HG03060 (cell line): ENCODE results near the gene CPNE4.

ENCODE experiments used
- ATAC-seq: cut with Tn5 transposase; IDR thresholded peaks from one replicate; pipeline ENCODE4 v1.9.1; 2021; ENCODE audit warnings: low read depth, moderate number of reproducible peaks; ENCODE audit not compliant: unreplicated experiment

CPNE4 gene

DNA sequence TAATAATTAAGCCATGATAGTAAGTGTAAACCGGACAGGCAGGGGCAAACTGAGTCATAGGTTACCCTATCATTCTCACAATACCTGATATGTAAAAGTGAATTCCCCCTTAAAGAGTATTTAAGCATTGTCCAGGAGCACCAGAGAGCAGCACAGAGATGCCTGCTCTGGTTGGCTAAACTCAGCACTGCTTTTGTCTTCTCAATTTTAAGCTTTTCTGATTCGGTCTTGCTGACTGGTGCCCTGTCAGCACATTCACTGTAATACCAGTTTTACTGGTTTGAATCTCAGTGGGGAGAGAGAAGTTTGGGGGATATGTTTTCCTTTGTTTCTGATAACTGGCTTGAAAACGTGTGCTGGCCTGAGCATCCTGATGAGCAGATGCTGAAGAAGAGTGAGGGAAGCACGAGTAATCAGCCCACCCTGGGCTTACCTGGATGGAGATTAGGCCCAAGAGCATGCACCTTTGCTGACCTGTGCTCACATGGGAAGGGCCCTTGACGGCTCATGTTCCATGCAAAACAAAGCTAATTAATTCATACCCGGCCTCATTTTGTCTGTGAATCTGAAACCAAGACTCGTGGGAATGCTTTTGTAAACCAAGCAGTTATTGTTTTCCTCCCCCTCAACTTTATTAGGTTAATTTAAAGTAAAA is 323.6 kb downstream of the CPNE4 start:
- no peak for ATAC-seq

DNA sequence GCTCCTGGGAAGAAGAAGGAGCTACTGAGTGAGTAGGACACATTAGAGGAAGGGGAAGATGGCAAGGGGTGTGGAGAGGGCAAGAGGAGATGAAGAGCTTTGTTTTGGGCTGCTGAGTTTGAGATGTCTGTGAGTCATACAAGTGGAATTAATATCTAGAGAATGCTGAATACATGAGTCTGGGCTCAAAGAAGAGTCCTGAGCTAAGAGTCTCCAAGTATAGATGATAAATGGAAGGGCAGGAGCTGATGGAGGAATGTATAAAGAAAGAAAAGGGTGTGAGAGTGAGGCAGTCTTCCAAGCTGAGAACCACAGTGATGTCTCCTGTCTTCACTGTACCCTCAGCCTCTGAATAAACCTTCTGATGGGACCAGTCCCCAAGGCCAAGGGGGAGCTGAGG is 326.6 kb downstream of the CPNE4 start:
- no peak for ATAC-seq

DNA sequence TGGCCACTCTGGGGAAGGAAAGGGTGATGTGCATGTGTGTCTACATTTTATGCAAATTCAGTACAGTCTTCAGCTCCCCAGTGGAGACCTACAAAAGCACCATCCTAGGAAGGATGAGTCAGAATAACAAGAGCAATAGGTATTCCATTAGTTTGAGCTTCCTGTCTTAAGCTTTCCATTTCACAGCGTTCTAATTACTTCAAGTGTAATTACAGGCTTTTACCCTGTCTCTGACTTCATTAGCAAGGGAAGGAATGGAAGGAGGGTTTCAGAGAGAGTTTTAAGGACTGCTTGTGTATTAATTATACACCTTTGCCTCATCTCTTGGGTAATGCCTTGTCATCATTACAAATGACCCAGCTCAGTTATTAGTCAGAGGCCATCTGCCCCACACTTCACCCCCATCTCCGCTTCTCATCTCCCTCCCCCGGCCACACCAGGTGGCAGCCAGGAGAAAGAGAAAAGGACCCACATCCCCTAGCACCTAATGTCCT is 329.2 kb downstream of the CPNE4 start:
- ATAC-seq = peak; percentile 76

DNA sequence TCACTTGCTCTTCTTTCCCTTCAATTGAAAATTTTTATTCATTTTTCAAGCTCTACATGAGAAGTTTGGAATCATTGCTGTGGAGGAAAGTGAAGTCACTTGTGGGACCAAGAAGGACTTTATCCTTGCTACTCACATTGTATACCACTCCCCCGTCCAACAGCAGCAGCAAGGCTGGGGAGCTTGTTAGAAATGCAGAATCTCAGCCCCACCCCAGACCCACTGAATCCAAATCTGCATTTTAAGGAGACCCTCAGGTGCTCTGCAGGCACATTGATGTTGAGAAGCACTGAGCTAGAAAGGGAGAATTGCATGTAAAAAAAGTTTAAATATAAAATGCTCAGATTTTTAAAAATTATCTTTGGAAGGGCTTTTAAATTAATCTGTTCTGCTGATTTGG is 329.7 kb downstream of the CPNE4 start:
- no peak for ATAC-seq

DNA sequence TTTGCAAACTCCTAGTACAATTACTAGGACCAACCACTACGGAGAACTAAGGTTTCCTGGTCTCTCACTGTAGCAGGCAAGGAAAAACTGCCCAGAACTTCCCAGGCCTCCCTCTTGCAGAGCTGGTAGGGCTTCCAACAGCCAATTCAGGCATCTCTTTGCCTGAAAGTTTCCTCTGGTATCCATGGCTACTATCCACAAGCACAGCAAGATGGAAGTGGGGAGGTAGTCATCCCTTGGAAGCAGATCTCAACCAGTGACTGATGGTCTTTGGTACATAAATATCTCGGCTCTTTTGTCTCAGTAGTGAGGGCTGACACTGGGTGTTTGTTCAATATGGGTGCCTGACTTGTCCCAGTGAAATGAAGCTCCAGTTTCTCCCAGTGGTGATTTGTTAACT is 330.7 kb downstream of the CPNE4 start:
- ATAC-seq = no peak

DNA sequence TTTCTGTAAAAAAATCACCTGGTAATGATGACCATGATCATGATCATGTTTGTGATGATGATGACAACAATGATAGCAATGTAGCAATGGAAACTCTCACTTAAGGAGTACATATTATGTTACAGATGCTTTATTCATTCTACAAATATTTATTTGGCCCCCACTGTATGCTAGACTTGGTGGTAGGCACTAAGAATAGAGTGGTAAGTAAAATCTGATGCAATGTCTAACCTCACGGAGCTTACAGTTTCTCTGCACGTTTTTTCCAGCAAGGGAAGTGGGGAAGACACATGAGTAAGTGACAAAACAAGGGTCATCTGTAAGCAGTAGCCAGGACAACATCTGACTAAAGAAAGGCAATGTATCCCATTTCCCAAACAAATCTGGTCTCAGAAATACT is 332.7 kb downstream of the CPNE4 start:
- ATAC-seq = no peak

DNA sequence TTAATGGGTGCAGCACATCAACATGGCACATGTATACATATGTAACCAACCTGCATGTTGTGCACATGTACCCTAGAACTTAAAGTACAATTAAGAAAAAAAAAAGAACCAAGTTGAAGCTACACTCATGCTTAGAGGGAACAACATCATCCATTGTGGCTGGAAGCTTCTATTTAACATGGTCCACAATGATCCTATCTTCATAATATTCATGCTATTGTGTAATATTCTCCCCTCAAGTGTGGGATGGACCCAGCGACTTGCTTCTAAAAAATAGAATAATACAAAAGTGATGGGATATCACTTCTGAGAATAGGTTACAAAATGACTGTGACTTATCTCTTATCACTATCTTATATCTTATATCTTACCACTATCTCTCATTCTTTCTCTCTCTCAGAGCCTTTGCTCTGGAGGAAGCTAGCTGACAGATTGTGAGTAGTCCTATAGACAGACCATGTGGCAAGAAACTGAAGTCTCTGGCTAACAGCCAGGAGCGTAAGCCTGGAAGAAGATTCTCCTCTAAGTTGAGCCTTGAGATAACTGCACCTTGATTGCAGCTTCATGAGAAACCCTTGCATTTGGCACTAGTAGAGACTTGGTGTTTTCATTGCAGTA is 333.6 kb downstream of the CPNE4 start:
- no peak for ATAC-seq

DNA sequence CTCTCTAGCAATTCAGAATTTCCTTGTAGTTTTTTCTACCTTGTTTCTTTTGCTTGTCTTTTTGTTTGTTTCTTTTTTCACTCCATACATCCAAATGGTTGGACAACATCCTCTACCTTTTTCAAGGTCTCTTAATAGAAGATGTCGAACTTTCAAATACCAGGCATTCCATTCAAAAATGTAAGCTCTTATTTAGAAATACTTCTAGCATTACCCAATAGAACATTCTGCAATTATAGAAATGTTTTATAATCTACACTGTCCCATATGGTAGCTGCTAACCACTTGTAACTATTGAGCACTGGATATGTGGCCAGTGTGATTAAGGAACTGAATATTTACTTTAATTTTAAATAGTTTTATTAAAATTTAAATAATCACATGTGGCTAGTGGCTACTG is 335.8 kb downstream of the CPNE4 start:
- ATAC-seq = no peak

DNA sequence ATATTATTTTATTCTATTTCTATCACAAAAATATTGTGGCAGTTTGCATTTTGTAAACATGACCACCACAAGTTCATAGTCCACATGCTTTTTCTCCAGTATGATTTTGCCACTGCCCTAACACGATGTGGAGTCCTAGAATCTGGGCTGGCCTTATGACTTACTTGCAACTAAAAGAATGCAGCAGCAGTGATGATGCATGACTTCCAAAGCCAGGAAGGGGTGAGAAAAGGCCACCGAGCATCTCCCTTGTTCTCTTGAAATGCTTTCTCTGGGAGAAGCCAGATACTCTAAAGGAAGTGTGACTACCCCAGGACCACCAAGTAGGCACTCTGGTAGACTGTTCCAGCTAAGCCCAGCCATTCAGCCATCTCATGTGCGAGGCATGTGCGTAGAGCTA is 340.4 kb downstream of the CPNE4 start:
- no peak for ATAC-seq

DNA sequence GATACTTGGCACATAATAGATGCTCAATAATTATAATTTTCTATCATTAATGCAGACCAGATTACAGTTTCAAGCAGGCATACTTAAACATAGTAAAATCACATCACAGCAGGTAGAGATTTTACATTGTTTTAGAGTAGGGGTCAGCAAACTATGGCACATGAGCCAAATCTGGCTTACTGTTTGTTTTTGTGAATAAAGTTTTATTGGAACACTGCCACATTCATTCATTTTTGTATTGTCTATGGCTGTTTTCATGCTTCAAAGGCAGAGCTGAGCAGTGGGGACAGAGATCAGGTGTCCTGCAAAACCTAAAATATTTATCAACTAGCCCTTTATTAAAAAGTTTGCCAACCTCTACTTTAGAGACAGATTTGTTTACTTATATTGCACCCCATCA is 342.5 kb downstream of the CPNE4 start:
- no peak for ATAC-seq

DNA sequence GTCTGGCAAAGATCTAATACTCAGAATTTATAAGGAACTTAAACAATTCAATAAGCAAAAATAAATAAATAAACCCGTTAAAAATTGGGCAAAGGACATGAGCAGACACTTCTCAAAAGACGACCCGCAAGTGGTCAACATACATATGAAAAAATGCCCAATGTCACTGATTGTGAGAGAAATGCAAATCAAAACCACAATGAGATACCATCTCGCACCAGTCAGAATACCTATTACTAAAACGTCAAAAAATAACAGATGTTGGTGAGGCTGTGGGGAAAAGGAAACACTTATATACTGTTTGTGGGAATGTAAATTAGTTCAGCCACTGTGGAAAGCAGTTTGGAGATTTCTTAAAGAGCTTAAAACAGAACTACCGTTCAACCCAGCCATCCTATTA is 344.0 kb downstream of the CPNE4 start:
- ATAC-seq = peak; percentile 44

DNA sequence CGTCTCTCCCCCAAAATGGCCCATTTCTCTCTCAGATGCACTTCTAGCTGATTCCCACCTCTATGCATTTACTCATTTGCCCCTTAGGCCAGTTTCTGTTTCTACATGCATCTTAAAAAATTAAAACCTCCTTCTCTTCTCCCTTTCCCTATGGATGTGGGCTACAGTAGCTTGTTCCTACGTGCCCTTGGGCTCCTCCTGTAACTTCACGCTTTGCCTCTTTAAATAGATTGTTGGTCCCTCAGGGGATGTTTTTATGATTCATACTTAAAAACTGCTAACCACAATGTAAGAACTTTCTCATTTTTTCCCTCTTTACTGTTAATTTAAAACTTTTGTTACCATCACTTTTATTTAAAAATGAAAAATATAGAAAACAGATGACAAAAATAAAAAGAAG is 346.4 kb downstream of the CPNE4 start:
- ATAC-seq = no peak

DNA sequence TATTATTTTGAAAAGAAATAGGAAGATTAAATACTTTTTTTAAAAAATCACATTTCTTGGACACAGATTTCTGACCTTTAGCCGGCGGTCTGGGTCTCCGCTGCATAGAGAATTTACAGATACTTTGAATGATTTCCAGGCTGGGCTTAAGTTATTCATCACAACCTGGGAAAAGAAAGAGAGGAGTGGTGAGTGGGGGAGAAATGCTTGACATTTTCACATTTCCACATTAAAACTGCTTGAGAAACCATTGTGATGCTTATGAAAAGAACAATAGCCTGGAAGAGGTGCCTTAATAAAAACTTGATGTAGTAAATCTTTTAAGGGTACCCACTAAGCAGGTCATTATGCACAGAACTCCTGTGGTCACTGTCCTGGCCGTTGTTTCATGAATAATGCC is 365.2 kb downstream of the CPNE4 start:
- ATAC-seq = no peak

DNA sequence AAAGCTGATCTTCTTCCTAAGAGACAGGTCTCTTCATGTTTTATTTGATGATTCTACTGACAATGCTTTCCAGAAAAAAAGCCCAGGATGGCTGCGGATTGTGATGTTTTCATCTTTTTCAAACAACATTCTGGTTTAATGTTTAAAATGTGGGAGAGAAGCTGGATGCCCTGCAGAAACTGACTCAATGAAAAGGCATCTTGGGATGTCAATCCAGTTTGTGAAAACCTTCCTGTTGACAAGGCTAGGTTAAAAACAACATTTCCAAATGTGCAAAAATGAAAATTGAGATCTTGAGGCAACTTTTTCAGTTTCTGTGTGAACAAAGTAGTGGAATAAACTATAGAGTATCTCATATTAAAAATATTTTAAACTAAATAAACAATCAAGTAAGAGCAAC is 376.0 kb downstream of the CPNE4 start:
- no peak for ATAC-seq

DNA sequence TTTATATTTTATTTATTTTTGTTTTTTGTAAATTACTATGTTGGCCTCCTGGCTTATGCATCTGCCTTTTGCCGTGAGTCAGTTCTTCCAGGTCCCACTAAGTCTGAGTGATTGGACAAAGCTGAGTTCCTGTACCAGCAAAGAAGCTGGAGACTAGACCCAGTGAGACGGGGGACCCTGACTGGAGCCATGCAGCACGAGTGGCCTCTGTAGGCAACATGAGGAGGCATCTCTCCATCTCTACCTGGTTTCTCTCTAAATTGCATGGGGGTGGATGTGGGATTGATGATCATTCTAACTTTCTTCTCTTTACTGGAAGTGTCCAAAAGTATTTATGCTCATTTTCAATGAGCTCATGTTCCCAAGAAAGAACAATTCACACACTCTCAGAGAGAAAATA is 376.7 kb downstream of the CPNE4 start:
- ATAC-seq = no peak

DNA sequence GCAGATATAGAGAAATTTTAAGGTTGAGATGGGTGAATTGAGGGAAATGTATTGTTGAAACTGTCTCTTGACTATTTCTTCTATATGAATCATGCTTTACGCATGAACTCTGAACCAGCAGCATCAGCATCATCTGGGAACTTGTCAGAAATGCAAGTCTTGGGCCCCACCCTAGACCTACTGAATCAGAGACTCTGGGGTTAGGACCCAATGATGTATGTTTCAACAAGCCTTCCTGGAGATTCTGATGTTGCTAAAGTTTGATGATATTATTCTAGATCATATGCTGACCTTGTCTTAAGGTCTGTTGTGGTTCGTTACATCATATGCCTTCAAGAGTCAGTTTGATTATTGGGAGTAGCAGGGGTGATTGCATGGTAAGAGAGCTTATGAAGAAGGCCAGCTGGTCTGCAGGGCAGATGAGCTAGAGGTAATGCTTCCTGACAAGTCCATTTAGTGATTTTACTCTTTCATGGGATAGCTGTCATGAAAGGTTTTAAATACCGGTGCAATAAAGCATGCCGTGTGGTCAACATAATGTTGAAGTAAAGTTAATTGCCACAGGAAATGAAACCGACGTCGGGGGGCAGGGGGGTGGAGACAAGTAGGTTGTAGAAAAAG is 379.6 kb downstream of the CPNE4 start:
- no peak for ATAC-seq

DNA sequence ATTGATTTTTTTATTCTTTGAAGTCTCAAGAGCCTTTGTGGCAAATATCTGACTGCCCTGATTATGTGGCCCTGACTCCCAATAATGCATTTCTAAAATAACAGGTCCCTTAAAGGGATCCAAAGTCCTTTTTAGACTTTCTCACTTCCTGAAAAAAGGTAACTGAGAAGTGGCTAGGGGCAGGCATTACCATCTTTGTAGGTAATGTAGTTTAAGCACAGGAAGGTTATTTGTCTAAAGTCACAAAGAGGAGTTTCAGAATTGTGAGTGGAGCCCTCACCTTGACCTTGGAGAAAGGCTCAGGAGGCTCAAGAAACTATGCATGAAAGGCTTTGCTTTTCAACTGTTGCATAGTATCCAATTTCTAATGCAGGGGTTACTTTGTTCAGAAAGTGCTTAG is 389.2 kb downstream of the CPNE4 start:
- no peak for ATAC-seq

DNA sequence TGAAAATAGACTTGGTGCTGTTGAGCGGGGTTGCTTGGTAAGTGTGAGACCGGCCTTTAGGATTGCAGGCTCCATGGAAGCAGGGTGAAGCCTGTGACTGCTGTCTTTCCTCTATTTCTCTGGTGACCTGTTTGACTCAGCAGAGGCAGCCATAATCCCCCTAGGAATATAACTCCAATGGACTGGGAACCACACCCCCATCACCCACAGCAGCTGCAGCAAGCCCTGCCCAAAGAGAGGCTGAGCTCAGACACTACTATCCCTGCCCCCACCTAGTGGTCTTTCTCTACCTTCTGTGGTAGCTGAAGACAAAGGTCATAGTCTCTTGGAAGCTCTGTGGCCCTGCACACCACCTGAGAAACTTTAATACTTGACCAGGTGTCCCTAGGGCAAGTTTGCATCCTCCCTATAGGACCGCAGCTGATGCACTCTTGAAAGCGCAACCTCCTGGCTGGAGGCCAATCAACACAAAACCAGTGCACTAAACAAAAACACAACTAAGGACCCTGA is 398.5 kb downstream of the CPNE4 start:
- no peak for ATAC-seq

DNA sequence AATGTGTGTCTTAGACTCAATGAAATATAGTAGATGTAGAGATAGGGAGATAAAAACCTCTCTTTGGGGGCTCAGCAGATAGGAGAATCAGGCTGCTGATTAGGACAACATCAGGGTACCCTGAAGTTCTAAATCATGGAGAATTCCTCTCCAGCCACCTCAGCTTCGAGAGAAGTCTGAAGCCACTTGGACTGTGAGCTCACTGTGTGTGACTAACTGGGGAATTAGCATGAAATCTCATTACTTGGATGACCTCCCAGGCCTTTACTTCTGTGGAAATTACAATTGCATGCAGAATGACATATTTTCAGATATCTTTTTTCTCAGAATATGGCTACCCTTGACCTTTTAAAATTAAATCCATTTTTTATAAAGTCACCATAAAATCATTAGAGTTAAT is 404.0 kb downstream of the CPNE4 start:
- no peak for ATAC-seq

DNA sequence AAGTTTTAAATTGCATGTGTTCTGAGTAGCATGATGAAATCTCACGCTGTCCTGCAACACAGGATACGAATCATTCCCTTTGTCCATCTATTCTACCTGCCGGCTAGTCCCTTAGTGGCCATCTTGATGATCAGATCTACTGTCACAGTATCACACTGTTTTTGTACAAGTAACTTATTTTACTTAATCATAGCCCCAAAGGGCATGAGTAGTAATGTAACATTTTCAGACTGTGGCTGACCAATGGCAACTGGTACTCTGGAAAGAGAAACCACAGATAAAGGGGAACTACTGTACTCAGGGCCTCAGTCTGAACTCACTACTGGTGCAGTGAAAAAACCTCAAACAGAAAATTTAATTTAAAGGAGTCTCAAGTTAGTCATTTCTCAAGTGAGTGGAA is 404.7 kb downstream of the CPNE4 start:
- ATAC-seq = peak; percentile 95

DNA sequence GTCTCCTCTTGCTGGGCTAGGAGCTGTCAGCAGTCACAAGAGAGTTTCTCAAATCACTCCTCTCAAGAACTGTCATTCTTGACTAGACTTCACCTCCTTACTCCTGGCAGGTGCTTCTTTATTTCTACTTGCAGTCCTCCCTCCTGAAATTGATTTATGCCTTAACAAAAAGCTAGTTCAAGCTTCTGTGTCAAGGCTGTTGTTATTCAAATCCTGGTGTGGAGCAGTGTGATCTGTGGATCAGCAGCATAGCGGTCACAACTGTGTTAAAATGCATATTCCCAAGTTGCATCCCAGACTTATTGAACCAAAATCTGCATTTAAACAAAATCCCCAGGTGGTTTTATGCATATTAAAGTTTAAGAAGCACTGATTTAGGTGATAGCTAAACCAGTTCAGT is 411.4 kb downstream of the CPNE4 start:
- ATAC-seq = no peak

DNA sequence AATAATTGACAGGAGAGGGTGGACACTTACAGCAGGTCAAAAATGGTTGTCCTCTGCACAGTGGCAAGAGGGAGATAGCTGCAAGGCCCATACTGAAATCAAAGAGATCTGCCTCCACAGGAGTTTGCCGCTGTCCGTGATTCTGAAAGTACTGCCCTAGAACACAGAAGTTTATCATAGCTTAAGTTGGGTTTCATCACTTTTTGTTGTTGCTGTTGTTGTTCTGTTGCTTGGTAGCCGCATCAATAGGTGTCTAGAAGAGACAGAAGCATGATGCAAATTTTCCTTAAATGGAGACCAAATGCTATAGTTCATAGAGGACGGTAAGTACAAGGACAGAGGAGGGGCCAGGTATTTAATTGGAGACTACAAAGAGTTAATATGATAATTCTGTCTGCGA is 412.1 kb downstream of the CPNE4 start:
- ATAC-seq = no peak
